GM20000 (cell line): Measurements from ENCODE around the gene KLK6.

Experiments
- DNase-seq: peaks from one replicate; pipeline ENCODE4 v3.0.0; 2012; ENCODE audit warnings: low spot score
- CTCF ChIP-seq: IDR thresholded peaks from 2 replicates; pipeline ENCODE4 v1.5.1; 2012; ENCODE audit warnings: mild to moderate bottlenecking, control low read depth; ENCODE audit errors: extremely low read depth, missing control alignments

KLK6 gene

GRCh38 chr19:50921426-50922316, 47.7 kb downstream of the KLK6 start:
- no peak for DNase-seq
- no peak for TF ChIP-seq CTCF

- no peak for TF ChIP-seq CTCF
- no peak for DNase-seq
Observed at GRCh38 chr19:50916069-50916468, 53.3 kb downstream of the KLK6 start.

- TF ChIP-seq CTCF = no peak
- peak; percentile 42 for DNase-seq
Observed at GRCh38 chr19:50912727-50913716, 56.4 kb downstream of the KLK6 start.

GRCh38 chr19:50912102-50912599, 57.2 kb downstream of the KLK6 start:
- DNase-seq = no peak
- no peak for TF ChIP-seq CTCF

GRCh38 chr19:50911206-50912101, 57.9 kb downstream of the KLK6 start, which contains the start of gene KLK4:
KLK4 (minus strand) TSS chr19:50911395; CDS start chr19:50910738, 657 bp downstream.
- DNase-seq = no peak
- no peak for TF ChIP-seq CTCF

- TF ChIP-seq CTCF = no peak
- DNase-seq = no peak
Observed at GRCh38 chr19:50910722-50911121, 58.7 kb downstream of the KLK6 start.
